Measurements from ENCODE around the gene C15orf62.

Gene C15orf62

GRCh38 chr15:40806672-40807027 lies 36.9 kb downstream of the C15orf62 start:
- Histone ChIP-seq H3K27me3 (ENCODE audit: control insufficient read depth, insufficient read depth, low read length) (no peaks in the 10 kb centered on the region), H3K9ac (ENCODE audit: low read length) (peak overlapping the region; percentile 71), H3K4me1 (ENCODE audit: control insufficient read depth, low read depth, low read length) (peaks cover 4% of the 10 kb centered on the region), H3K9me3 (ENCODE audit: control insufficient read depth, low read depth, low read length) (no peaks in the 10 kb centered on the region), H3K36me3 (ENCODE audit: control insufficient read depth, low read depth, low read length) (peaks cover 2% of the 10 kb centered on the region), H3K27ac (ENCODE audit: low read length) (no peak overlapping the region), H3K4me3 (ENCODE audit: low read length) (peak overlapping the region; percentile 93)

GRCh38 chr15:40807028-40807887 lies 37.5 kb downstream of the C15orf62 start, which contains the start of the genes DNAJC17 and ZFYVE19:
TSS of gene DNAJC17 (minus strand) at chr15:40807473. CDS start at chr15:40807446, 27 bp downstream.
TSS of gene ZFYVE19 (plus strand) at chr15:40807089. CDS start at chr15:40807590, 501 bp downstream.
- H3K9me3 ChIP-seq (ENCODE audit: control insufficient read depth, low read depth, low read length), result no peaks in the 10 kb centered on the region
- no peaks in the 10 kb centered on the region for H3K27me3 ChIP-seq (ENCODE audit: control insufficient read depth, insufficient read depth, low read length)
- peak within 1 kb of the TSS; percentile 93 for H3K4me3 ChIP-seq (ENCODE audit: low read length)
- peaks cover 4% of the 10 kb centered on the region for H3K4me1 ChIP-seq (ENCODE audit: control insufficient read depth, low read depth, low read length)
- peak within 1 kb of the TSS; percentile 71 for H3K9ac ChIP-seq (ENCODE audit: low read length)
- peaks cover 2% of the 10 kb centered on the region for H3K36me3 ChIP-seq (ENCODE audit: control insufficient read depth, low read depth, low read length)
- no peak within 1 kb of the TSS for H3K27ac ChIP-seq (ENCODE audit: low read length)

GRCh38 chr15:40807888-40808461 lies 38.2 kb downstream of the C15orf62 start:
- Histone ChIP-seq H3K9ac (ENCODE audit: low read length) (peak overlapping the region; percentile 18), H3K4me3 (ENCODE audit: low read length) (peak overlapping the region; percentile 93), H3K4me1 (ENCODE audit: control insufficient read depth, low read depth, low read length) (peaks cover 4% of the 10 kb centered on the region), H3K9me3 (ENCODE audit: control insufficient read depth, low read depth, low read length) (no peaks in the 10 kb centered on the region), H3K36me3 (ENCODE audit: control insufficient read depth, low read depth, low read length) (peaks cover 2% of the 10 kb centered on the region), H3K27me3 (ENCODE audit: control insufficient read depth, insufficient read depth, low read length) (no peaks in the 10 kb centered on the region), H3K27ac (ENCODE audit: low read length) (no peak overlapping the region)

- H3K27ac ChIP-seq (ENCODE audit: low read length), result no peak overlapping the region
- no peak overlapping the region for H3K9ac ChIP-seq (ENCODE audit: low read length)
- peaks cover 3% of the 10 kb centered on the region for H3K36me3 ChIP-seq (ENCODE audit: control insufficient read depth, low read depth, low read length)
- H3K4me3 ChIP-seq (ENCODE audit: low read length), result no peak overlapping the region
- peaks cover 4% of the 10 kb centered on the region for H3K4me1 ChIP-seq (ENCODE audit: control insufficient read depth, low read depth, low read length)
- H3K9me3 ChIP-seq (ENCODE audit: control insufficient read depth, low read depth, low read length), result no peaks in the 10 kb centered on the region
- no peaks in the 10 kb centered on the region for H3K27me3 ChIP-seq (ENCODE audit: control insufficient read depth, insufficient read depth, low read length)
Measured at GRCh38 chr15:40808861-40809450, 39.2 kb downstream of the C15orf62 start.

- H3K27me3 ChIP-seq (ENCODE audit: control insufficient read depth, insufficient read depth, low read length), result no peaks in the 10 kb centered on the region
- no peaks in the 10 kb centered on the region for H3K9me3 ChIP-seq (ENCODE audit: control insufficient read depth, low read depth, low read length)
- H3K27ac ChIP-seq (ENCODE audit: low read length), result no peak overlapping the region
- no peak overlapping the region for H3K4me3 ChIP-seq (ENCODE audit: low read length)
- H3K9ac ChIP-seq (ENCODE audit: low read length), result no peak overlapping the region
- peaks cover 5% of the 10 kb centered on the region for H3K36me3 ChIP-seq (ENCODE audit: control insufficient read depth, low read depth, low read length)
- H3K4me1 ChIP-seq (ENCODE audit: control insufficient read depth, low read depth, low read length), result no peaks in the 10 kb centered on the region
Measured at GRCh38 chr15:40812721-40813425, 43.1 kb downstream of the C15orf62 start.

- Histone ChIP-seq H3K27me3 (ENCODE audit: control insufficient read depth, insufficient read depth, low read length) (no peaks in the 10 kb centered on the region), H3K4me1 (ENCODE audit: control insufficient read depth, low read depth, low read length) (no peaks in the 10 kb centered on the region), H3K4me3 (ENCODE audit: low read length) (no peak overlapping the region), H3K9ac (ENCODE audit: low read length) (no peak overlapping the region), H3K9me3 (ENCODE audit: control insufficient read depth, low read depth, low read length) (no peaks in the 10 kb centered on the region), H3K36me3 (ENCODE audit: control insufficient read depth, low read depth, low read length) (peaks cover 5% of the 10 kb centered on the region), H3K27ac (ENCODE audit: low read length) (no peak overlapping the region)
Measured at GRCh38 chr15:40815042-40815698, 45.4 kb downstream of the C15orf62 start.

- no peaks in the 10 kb centered on the region for H3K27me3 ChIP-seq (ENCODE audit: control insufficient read depth, insufficient read depth, low read length)
- no peaks in the 10 kb centered on the region for H3K4me1 ChIP-seq (ENCODE audit: control insufficient read depth, low read depth, low read length)
- no peaks in the 10 kb centered on the region for H3K9me3 ChIP-seq (ENCODE audit: control insufficient read depth, low read depth, low read length)
- no peak overlapping the region for H3K9ac ChIP-seq (ENCODE audit: low read length)
- H3K27ac ChIP-seq (ENCODE audit: low read length), result no peak overlapping the region
- no peak overlapping the region for H3K4me3 ChIP-seq (ENCODE audit: low read length)
- peaks cover 1% of the 10 kb centered on the region for H3K36me3 ChIP-seq (ENCODE audit: control insufficient read depth, low read depth, low read length)
Measured at GRCh38 chr15:40819048-40819447, 49.3 kb downstream of the C15orf62 start.

GRCh38 chr15:40821195-40821594 lies 51.4 kb downstream of the C15orf62 start:
- Histone ChIP-seq H3K4me3 (ENCODE audit: low read length) (no peak overlapping the region), H3K27ac (ENCODE audit: low read length) (no peak overlapping the region), H3K36me3 (ENCODE audit: control insufficient read depth, low read depth, low read length) (no peaks in the 10 kb centered on the region), H3K9me3 (ENCODE audit: control insufficient read depth, low read depth, low read length) (no peaks in the 10 kb centered on the region), H3K9ac (ENCODE audit: low read length) (no peak overlapping the region), H3K27me3 (ENCODE audit: control insufficient read depth, insufficient read depth, low read length) (no peaks in the 10 kb centered on the region), H3K4me1 (ENCODE audit: control insufficient read depth, low read depth, low read length) (no peaks in the 10 kb centered on the region)

All from iPS-18a (cell line).